GM19240 (cell line): Measurements from ENCODE around the gene C15orf39.

Experiments used
- DNase-seq: peaks from one replicate; pipeline ENCODE4 v3.0.0; 2011; ENCODE audit warnings: low spot score; ENCODE audit not compliant: insufficient read length

C15orf39 gene

DNA sequence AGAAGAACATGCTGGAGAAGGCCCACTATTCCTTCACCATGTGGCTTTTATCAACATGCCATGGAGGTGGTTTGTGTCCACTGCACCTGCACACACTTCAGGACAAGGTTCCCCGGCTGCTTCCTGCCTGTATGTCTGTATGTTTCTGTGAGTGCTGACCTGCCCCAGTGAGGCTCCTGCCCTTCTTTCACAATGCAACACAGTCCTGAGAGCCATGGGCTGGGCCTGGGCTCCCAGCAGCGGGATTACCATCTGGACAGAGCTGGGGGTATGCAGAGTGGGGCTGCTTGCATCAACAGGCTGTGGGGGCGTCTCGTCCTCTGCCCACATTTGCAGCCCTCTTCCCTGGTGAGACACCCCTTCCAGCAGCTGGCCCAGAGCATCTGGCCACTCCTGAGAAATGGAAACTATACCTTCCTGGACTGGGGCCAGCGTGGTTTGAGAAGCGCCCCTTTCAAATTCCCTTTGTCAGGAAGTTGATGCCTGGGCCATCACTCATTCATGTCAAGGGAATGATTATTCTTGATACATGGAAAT lies 29.3 kb upstream of the C15orf39 start:
- no peak for DNase-seq

DNA sequence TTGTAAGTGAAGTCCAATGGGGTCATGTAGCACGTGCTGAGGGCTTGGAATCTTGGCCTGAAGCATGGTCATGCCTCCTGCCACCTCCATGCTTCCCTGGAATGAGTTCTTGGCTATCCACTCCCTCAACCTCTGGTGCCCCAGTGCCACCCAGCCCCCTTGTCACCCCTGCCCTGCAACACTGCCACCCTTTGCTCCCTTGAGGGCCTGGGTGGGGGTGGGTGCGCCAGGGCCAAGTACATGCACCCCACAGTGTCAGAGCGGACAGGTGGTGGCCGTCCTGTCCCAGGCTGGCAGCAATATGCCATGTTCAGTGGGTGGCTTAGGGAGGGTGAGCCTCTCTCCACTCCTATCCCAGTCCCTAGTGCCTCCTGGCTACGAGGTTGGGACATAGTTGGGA lies 27.6 kb upstream of the C15orf39 start:
- DNase-seq: no peak

- DNase-seq: no peak
These were observed 27.0 kb upstream of the C15orf39 start for GRCh38 chr15:75174729-75175128.

GRCh38 chr15:75176396-75176761 lies 25.3 kb upstream of the C15orf39 start:
- no peak for DNase-seq

DNA sequence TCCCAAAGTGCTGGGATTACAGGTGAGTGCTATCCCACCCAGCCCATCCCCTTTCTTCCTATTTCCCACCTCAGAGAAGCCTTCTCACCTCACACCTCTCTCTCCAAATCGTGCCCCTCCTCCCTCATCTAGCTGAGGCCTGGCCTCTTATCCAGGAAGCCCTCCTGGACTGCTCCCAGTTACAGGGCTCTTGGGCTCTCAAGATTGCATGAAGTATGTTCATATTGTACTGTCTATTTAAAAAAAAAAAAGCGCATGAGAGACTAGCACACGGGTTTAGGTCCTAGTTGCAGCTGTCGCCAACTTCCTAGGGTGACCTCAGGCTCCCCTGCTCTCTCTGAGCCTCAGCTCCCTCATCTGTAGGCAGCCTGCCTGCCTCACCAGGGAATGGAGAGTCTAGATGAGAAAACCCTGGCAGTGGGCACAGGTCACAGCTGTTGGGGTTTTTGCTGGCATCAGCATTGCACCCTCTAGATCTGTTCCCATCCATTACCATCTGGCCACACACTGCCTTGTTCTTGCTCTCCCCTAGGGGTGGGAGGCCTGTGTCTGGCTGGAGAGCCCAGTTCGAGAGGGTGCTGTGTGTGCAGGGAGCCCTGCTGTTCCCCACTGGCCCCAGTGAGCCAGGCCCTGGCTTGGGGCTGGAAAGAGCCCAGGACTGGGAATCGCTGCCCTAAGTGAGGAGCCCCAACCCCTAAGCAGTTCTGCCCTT lies 24.2 kb upstream of the C15orf39 start:
- DNase-seq: no peak

DNA sequence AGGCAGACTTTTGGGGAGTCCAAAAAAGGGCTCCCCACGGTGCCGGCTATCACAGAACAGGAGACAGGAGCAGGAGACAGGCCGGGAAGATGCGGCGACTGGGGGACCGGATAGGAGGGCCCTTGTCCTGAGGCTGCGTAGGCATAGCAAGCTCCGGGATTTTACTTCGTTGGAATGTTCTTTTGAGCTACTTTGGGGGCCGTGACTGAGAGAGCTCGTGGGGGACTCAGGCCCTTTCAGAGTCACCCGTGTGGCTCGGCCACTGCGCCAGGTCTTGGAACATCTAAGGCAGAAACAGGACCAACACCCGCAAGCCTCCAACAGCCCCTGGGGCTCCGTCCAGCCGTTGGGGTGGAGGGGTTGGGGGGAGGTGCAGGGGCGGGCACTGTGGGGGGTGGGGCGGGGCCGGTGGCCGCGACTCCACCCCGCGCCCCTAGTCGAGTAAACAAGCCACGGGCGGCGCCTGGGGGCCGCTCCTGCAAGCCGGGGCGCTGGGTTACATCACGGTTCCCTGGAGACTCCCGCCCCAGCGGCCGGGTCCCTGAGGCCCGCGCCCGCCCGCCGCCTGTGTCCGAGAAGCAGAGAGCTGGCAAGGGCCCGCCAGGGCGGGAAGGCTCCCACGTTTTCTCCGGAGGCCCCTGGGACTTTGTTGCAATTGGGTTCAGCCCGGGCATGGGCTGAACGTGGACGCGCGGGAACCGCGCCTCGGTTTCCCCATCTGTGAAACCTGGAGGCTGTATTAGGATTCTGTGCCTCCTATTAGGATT lies 23.3 kb upstream of the C15orf39 start:
- DNase-seq: no peak

DNA sequence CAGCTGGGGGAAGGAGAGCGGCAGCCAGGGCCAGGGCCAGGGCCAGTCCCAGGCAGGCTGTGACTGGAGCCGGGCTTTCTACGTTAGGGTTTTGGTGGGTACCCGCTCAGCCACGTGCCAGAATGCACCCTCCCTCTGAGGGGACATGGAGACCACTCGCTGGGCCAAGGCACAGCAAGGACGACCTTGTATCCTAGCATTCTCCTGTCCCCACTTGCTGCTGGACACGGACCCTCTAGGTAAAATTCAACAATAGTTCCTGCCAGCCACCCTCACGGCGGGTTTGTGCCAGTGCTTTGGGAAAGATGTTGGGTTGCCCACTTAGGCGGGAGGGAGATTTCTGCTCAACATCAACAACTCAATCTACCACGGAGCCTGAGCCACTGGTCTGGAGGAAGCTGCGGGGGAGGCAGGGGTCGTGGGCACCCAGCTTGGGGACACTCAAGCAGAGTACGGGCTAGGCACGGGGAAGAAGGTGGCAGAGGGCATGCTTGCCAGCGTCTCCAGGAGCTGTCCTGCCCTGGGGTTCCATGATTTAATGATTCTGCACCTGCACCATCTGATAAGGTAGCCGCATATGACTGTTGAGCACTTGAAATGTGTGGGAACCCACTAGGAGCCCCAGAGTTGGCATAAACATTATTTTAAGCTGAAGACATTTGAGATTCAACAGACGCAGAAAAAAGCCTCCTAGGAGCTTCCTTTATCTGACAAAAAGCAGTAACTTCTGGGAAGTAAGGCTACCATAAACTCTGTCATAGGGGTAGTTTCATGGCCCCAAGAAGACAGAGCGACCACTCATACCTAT lies 22.5 kb upstream of the C15orf39 start:
- no peak for DNase-seq

GRCh38 chr15:75179746-75180140 lies 21.9 kb upstream of the C15orf39 start:
- DNase-seq: no peak

DNA sequence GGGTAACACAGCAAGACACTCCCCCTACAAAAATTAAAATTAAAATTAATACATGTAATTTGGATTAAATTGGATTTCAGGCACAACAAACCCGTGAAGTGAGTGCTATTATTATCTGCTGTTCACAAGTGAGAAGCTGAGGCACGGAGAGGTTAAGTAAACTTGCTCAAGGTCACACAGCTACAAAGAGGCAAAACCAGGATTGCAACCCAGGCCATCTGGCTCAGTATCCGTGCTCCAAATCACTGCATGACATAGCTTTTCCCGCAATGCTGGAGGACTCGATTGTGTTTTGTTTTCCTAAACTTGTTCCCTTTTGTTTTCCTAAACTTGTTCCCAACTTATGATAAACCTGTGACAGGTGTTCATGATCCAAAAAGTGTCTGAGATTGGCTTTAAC lies 19.9 kb upstream of the C15orf39 start:
- no peak for DNase-seq

DNA sequence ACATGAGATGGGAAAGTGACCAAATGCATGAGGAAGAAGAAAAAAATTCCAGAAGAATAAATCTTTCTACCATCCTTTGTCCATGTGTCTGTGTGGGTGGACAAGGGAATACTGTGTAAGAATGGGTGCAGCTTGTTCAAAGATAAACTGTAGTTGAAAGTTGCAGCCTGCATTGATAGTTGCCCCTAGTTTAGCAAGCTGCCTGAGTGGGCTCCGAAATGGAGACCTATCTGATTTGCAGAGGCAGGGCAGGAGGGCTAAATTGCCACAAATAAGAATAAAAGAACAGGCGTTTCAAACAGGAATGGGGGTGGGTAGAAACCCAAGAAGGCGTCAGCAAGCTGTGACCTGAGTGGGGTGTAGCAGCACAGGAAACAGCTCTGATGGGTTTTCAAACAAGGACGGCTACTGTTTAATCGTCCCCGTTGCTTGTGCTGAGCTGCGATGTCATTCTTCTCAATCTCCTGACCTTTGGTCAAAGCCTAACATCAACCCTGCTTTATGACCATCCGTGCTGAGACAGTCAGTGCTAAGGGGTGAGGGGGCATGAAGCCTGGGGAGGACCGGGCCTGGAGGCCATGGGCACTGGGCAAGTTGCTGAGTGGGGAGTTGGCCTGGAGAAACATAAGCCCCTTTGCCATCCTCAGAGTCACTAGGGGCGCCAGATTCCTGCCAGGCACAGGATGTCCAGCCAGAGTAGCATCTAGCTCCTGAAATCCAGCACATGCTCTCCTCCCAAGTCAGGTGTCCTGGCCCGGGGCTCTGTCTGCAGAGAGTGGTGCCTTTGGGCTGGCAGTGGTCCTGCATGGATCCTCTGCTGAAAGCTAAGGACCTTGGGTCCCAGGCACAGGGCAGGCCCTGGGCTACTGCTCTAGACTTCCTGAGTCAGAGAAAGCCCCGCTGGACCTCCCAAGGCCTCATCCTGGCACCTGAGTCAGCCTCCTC lies 19.2 kb upstream of the C15orf39 start:
- no peak for DNase-seq

DNA sequence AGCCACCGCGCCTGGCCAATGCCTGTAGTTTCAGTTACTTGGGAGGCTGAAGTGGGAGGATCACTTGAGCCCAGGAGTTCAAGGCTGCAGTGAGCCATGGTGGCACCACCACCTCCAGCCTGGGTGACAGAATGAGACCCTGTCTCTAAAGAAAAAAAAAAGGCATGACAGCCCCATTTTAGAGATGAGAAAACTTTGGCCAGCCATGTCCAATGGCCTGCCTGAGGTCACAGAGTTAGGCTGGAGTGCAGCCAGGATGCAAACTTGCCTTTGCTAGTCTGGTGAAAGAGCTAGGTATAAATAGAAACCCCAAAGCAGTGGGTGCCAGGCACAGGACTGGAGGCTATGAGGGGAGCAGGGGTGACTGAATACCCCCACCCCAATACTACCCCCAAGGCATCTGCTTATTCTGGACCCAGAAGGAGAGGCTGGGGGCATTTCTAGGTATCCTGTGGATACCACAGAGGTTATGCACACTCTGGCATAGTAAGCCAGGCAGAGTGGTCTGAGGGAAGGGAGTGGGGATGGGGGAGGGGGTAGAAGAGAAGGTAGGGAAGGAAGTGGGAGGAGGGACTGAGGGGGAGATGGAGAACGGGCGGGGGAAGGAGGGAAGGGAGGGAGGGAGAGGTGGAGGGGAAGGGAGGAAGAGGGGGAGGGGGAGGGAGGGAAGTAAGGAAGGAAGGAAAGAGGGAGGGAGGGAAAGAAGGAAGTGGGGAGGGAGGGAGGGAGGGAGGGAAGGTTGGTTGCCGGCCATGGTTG lies 16.2 kb upstream of the C15orf39 start:
- DNase-seq: no peak

DNA sequence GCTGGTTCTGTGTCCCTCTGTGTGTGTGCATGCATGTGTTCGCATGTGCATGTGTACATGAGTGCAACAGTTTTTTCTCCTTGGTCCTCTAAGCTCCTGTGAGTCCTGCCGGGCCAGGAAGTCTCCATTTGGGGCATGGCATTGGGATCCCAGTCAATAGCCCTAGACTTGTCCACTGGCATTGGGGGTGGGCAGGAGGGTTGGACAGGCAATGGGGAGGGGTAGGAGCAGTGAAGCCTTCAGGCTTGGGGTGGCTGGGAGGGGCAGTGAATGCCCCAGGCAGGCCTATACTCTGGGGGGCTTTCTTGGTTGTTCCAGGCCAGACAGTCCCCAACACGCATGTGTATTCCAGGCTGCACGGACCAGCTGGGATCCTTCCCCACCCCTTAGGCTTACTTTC lies 15.6 kb upstream of the C15orf39 start:
- no peak for DNase-seq

DNA sequence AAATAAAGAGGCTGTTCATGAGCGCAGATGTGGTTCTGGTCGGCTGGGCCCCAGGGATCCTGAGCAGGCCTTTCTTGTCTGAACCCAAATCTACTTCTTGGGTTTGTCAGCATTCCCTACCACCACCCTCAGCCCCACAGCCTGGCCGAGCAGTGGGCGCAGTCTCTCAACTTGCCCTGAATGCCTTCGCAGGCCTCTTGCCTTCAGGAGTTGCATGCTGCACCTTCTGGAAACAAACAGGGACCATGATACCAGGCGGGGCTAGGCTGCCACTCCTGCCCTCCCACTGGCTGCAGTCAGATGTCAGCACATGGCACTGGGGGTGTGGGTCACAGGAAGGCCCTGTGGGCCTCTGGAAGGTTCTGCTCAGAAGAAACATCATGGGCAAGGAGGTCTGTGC lies 13.2 kb upstream of the C15orf39 start:
- DNase-seq: no peak

DNA sequence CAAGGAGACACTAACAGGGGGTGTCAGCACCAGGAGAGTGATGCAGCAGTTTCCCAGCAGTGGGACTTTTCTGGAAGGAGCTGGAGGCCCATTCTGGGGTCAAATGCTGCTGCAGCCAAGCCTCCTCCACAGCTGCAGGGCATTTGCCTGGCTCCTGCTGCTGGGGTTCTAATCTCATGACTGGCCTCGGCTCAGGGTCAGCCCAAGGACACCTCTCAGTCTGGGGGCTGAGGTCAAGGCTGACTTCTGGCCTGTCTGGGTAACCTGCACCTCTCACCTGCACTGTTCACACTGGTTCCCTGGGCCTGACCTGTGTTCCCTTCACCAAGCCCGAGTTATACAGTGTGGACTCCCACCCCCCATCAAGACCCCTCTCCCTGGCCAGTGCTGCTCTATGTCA lies 10.4 kb upstream of the C15orf39 start:
- no peak for DNase-seq

DNA sequence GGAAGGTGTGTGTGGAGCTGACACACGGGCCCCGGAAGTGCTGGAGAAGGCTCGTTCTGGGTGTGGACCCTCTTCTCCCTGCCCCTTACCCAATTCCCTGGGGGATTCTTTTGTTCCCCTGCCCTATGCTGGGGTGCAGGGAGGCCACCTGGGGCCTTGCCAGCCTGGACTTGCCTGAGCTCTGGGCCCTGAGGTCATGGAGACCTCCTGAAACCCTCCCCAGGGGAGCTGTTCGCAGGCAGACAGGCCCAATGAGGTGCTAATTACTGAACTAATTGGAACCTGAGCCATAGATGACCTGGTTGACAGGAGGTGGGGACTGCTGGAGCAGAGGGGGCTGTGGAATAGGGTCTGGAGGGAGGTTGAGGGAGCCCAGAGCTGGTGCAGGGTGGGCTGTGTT lies 9.4 kb upstream of the C15orf39 start:
- DNase-seq: no peak

DNA sequence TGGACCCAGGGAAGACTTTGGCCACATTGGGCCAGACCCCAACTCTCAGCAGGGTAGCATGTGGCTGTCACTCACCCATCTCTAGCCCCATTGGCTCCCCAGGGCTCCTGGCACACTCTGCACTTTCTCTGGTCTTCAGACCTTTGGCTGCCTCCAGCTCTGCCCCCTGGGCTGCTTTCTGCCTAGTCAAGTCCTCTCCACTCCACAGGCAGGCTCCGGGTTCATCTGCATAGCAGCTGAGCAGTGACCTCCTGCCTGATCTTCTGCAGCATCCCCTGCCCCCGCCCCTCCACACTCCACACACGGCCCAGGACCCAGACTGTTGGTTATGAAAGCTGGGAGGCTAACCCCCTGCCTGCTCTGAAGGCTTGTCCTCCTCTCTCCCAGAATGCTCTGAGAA lies 8.4 kb upstream of the C15orf39 start:
- no peak for DNase-seq

GRCh38 chr15:75193976-75194375 lies 7.7 kb upstream of the C15orf39 start:
- DNase-seq: no peak

- no peak for DNase-seq
These were observed 7.3 kb upstream of the C15orf39 start for GRCh38 chr15:75194397-75194796.

GRCh38 chr15:75195122-75195765 lies 6.4 kb upstream of the C15orf39 start:
- no peak for DNase-seq

DNA sequence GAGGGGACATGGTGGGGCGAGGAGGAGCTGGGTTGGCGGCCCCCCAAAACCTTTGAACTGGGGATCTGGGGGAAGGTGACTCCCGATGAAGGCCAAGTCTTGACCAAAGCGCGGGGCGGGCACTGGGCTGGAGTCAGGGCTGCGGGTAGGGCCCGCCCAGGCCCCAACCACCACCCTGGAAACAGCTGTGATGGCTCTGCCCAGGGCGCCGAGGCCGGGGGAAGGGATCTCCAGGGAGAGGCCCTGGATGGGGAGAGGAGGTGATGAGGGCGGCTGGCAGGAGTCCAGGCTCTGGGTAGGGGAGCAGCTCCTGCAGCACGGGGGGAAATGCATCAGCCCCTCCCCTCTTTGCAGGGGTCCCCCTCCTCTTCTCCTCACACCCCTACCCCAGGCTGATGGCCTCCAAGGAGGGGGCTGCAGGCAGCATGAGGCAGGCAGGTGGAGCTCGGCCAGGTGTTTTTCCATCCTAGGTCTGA lies 5.9 kb upstream of the C15orf39 start:
- no peak for DNase-seq
